Hematopoietic multipotent progenitor cell treated with erythropoietin and hydrocortisone succinate and interleukin-3 and kit ligand, for 17 days (in vitro differentiated cells): ENCODE results near the gene SLC29A2.
"Not testable (repeated sequence)": the region's sequence is repeated elsewhere in the genome, so short reads cannot be mapped to it uniquely, and the experiment has no call there.

Source experiments
- DNase-seq: peaks from one replicate; pipeline ENCODE4 v3.0.0-alpha.2; 2015; ENCODE audit warnings: low spot score

Gene SLC29A2

DNA sequence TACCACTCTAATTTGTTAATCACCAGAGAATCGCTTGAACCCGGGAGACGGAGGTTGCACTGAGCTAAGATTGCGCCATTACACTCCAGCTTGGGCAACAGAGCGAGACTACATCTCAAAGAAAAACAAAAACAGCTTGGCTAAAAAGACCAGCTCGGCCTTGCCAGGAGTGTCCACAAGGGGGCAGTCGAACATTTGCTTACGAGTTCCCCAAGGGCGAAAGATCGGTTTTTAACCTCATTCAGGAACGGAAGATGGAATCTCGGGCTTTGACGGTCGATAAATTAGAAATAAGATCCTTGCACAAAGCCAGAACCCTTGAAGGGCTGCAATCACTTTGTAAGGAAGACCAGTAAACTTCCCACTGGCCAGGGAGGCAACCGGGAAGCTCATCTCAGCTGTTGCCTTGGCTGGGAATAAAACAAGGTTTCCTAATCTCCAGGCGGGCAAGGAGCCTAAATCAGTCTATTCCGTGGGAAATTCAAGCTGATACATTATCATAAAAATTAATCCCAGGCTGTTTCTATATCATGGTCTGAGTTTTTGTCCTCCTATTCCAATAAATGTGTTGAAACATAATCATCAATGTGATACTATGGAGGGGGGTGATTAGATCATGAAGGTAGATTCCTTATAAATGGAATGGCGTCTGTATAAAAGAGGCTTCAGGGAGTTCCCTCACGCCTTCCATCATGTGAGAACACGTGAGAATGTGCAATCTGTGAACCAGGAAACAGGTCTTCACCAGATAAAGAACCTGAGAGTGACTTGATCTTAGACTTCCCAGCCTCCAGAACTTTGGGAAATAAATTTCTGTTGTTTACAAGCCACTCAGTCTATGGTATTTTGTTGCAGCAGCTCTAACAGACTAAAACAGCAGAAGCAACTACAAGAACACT lies 14.9 kb upstream of the SLC29A2 start:
- DNase-seq, result peak; percentile 88

DNA sequence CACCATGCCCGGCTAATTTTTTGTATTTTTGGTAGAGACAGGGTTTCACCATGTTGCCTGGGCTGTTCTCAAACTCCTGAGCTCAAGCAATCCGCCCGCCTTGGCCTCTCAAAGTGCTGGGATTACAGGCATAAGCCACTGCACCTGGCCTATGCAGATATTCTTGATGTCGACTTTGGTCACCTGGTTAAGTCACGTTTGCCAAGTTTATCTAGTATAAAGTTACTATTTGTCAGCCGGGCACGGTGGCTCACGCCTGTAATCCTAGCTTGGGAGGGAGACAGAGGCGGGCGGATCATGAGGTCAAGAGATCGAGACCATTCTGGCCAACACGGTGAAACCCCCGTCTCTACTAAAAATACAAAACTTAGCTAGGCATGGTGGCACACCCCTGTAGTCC lies 12.8 kb upstream of the SLC29A2 start:
- DNase-seq, result not testable (repeated sequence)

DNA sequence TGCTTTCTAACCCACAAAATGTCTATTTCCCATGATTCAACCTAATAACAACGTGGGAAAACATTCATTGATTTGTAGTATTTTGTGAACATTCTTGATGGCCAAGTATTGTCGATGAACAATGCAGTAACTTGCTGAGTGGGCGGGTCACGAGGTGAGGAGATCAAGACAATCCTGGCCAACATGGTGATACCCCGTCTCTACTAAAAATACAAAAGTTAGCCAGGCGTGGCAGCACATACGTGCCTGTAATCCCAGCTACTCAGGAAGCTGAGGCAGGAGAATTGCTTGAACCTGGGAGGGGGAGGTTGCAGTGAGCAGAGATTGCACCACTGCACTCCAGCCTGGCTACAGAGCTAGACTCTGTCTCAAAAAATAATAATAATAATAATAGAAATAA lies 8.7 kb upstream of the SLC29A2 start:
- not testable (repeated sequence) for DNase-seq

DNA sequence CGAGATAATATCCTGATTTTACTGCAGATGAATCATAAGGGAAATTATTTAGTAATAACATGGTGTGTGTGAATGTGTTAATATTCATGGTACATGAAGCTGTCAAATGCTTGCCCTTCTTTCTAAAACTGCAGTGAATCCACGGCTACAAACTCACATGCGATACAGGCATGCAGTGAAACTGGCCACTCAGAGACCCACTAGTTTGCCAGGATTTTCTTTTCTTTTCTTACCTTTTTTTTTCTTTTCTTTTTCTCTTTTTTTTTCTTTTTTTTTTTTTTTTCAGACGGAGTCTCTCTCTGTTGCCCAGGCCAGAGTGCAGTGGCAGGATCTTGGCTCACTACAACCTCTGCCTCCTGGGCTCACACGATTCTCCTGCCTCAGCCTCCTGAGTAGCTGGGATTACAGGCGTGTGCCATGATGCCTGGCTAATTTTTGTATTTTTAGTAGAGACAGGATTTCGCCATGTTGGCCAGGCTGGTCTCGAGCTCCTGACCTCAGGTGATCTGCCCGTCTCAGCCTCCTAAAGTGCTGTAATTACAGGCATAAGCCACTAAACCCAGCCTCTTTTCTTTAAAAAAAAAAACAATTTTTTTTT lies 2.2 kb upstream of the SLC29A2 start:
- not testable (repeated sequence) for DNase-seq

DNA sequence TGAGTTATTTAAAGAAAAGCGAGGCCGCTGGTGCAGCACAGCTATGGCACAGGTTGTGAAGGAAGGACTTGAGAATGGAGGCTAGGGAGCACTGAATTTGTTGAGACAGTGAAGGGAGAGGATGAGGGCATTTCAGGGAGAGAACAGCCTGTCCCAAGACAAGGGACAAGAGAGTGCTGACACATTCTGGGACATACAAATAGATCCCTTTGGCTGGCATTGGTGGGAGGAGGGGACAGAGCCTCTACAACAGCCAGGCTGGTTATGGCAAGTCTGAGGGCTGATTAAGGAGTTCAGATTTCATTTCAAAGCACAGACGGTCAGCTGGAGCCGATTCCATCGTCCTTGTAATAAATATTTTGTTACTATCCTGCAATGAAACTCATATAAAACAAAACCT lies 1.7 kb upstream of the SLC29A2 start:
- DNase-seq, result no peak

DNA sequence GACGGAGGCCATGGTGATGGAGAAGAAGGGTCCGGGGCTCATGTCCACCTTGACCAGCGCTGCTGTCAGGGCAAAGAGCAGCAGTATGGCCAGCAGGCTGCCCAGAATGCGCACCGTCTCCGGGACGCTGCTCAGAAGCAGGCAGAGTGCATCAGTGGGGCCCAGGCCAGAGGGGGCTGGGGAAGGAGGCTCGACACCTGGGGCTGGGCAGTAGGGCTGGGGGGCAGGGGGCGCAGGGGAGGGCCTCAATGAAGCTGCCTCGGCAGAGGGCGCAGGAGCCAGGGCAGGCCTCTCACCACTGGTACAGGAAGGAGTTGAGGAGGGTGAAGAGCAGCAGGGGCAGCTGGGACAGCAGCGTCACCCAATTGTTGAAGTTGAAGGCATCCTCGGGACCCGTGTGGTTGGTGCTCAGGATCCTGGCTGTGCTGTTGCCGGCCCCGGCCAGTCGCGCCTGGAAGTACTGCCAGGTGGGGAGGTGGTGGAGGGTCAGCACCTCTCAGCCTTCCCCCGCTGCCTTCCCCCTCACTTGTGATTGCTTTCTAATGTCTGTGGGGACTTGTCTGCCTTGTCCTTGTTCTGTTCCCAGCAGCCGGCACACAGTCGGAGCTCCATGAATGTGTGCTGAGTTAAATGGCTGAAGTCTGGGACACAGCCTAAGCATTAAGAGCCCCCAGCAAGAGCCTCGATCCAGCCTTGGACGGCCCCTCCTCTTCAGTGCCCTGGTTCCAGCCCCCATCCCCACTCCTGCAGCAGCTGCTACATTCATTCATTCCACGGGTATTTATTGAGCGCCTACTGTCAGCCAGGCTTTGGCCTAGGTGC lies 2.3 kb downstream of the SLC29A2 start:
- no peak for DNase-seq

DNA sequence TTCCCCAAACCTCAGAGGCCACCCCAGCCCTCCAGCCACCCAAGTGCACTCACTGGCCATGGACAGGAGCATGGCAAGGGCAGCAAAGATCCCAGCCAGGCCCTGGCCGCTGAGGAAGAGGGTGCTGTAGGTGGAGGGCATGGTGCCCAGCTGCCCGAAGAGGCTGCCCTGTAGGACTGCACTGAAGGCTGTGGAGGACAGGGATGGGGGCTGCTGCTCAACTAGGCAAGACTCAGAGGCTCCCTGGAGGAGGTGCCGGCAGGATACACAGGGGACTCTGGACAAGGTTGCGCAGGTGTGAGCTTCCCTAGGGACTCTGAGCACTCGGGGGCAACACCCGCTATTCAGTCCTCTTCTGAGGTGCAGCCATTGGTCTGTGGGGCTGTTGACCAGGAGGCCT lies 3.1 kb downstream of the SLC29A2 start:
- DNase-seq, result no peak

DNA sequence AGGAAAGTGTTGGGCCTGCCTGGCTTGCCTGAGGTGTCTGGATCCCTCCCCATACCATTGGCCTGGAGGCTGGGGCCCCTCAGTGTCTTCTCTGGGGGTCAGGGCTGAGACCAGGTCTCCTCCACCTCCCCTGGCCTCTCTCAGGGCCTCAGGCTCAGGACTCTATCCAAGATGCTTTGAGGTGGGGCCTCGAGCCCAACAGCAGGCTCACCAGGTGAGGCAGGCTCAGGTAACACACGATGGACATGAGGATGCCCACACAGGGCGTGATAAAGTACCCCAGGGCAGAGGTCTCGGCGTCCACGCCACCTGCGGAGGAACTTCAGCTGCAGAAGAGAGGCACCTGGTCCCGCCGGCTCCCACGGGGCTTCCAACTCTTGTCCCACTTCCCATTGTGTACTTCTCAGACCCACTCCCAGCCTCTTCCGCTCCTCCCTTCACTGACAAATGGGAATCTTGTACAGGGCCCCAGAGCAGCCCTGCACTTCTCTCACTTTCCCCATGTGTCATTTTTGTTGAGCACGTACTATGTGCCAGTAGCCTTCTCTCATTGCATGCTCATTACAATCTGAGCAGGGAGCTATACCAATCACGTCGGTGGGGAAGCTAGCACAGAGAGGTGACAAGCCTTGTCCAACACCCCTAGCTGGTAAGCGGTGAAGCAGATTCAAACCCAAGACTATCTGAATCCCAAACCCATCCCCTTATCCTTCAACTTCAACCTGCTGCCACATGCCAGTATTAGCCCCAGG lies 3.8 kb downstream of the SLC29A2 start:
- no peak for DNase-seq

DNA sequence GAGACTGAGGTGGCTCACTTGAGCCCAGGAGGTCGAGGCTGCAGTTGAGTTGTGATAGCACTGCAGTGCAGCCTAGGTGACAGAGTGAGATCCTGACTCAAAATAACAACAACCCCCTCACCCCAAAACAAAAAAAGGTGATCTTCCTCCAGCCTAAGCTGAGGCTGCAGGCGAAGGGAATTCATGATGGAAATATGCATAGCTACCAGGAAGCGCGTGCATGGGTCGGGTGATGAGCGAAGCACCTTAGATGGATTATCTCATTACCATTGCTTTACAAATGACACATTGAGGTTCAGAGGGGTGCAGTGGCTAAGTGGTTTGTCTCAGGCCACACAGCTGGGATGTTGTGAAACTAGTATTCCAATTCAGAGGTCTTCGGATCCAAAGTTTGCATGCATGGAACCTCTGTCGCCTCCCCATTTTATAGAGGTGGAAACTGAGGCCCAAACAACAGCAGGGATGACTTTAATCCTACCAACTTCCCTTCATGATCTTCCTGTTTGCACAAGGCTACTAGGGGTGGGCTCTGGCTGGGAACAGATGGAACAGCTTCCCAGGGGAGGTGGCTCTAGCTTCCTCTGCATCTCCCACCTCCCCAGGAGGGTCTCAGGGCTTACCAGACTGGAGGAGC lies 4.6 kb downstream of the SLC29A2 start:
- DNase-seq, result no peak

DNA sequence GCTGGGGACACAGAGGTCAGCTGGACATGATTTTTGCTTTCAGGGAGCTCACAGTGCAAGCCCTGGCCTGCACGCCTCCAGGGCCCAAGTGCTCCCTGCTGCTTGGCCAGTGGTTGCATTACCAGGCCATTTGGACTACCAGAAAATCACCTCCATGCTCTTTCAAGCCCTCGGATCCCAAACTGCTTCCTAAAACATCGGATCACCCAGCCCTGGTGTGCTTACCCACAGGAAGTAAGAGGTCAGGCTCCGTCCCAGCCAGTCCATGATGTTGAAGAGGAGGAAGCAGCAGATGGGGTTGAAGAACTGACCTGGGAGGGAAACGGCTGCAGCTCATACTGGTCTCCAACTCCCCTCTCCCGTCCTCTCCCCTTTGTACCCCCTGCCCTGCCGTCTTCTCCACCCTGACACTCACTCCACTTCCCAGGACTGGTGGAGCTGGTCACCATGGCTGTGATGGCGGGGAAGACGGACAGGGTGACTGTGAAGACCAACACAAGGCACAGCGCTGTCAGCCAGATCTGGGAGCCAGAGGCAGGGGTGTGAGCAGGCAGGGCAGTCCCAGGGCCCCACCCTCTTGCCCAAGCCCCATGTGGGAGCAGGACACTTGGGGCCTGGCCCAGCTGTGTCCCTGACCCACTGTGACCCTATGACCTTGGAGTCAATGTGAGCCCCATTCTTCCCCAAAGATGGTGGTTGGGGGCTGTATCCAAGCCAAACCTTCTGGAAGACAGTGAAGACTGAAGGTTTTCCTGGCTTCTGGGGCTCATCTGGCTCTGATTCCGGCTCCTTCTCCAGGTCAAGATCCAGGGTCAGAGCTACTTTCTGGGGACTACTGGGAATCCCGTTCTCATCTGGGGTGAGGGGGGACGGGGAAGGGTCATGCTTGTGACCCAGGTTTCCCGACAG lies 5.6 kb downstream of the SLC29A2 start:
- no peak for DNase-seq

DNA sequence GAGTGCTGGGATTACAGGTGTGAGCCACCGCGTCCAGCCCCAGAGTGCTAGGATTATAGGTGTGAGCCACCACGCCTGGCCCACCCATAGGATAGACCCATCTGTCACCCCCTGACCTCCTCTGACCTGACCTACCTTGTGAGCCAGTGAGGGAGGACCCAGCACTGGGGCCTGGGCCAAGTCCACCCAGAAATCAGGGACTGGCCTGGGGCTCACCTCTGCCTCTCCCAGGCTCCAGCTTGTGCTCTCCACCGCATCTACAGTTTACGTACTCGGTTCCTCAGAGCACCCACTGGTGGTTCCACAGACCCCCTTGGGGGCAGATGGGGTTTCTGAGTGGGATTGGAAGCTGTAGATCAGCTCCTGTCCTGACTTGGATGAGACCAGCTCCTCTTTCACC lies 6.4 kb downstream of the SLC29A2 start:
- no peak for DNase-seq

DNA sequence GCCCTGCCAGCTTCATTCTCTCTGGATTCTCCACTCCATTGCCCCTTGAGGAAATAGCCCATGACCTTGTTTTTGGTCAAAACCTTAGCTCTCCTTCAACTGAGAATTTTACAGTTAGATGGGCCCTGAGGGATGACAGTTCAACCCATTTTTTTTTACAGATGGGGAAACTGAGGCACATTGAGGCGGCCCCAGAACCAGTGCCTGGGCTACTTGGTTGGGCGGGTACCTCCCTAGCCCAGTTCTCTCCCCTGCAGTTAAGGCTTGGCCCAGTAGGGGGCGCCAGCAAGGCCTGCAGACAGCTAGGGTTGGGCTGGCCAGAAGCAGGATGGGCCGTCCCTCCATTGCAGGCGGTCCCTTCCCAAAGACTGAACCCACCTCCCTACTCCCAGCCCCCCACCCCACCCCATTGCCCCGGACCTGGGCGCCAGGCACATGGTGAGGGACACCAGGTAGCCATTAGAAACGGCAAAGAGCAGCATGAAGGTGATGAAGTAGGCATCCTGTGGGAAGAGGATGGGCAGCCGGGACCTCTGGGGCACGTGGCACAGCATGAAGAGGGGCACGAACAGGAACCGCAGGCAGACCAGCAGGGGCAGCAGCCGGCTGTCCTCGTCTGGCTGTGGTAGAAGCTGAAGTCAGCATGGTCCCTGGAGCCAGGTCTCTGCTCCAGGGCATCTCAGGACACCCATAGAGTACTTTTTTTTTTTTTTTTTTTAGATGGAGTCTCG lies 7.6 kb downstream of the SLC29A2 start:
- peak; percentile 64 for DNase-seq

DNA sequence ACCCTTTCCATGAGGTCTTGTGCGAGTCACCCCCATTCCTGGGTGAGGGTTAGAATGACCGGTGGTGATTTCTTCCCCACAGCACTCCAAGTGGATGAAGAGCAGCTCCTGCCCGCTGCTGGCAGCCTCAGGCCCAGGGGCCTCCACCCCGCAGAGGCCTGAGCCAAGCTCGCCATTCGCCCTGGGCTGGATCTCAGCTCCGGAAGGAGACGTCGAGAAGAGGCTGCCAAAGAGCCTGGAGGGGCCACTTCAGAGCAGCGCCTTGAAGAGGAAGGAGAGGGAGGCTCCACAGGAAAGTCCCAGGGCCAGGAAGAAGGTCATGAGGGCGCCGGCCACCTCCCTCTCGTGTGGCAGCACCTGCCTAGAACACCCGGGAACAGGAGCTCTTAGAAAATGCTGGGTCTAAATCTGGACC lies 8.4 kb downstream of the SLC29A2 start:
- no peak for DNase-seq

DNA sequence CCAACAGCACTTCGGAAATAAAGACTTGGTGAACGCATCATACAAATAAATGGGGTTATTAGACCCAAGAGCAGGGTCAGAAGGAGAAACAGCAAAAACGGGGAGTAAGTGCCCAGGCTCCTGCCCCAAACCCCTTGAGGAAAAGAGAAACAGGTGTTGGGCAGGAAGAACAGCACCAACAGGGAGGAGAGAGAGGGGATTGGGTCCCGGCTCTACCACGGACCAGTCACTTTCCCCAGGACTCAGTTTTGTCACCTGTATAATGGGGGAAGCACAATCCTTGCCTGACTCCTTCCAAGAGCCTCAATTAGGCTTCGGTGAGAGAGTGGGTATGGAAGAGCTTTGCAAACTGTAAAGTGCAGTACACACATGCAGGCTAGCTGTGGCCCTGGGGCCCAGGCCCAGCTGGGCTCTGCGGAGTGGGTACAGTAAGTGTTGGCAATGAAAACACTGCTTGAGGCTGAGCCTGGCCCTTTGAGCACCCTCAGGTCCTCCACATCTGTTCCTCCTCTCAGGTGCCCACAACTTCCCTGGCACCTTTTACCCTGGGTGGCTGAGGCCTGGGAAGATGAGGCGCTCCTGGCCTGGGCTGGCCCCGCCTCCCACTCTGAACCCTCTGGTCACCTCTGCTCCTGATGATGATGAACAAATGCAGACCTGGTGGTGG lies 8.9 kb downstream of the SLC29A2 start:
- no peak for DNase-seq

DNA sequence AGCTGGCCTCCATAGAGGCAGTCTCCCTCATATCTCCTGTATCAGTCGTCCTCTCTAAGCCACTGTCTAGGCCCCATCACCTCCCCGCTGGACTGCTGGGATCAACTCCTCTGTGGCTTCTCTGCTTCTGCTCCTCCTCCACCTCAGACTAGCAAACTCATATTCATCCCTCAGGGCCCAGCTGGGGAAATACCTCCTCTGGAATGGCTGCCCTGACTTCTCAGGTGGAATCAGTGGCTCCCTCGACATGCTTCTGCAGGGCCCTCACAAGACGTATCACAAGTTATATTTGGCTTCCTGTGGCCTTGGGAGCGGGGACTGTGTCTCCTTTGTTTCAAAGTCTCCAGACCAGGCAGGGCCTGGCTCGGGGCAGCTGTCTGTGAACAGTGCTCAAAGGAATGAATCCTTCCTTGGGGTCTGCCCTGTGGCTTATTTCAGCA lies 10.0 kb downstream of the SLC29A2 start:
- no peak for DNase-seq

DNA sequence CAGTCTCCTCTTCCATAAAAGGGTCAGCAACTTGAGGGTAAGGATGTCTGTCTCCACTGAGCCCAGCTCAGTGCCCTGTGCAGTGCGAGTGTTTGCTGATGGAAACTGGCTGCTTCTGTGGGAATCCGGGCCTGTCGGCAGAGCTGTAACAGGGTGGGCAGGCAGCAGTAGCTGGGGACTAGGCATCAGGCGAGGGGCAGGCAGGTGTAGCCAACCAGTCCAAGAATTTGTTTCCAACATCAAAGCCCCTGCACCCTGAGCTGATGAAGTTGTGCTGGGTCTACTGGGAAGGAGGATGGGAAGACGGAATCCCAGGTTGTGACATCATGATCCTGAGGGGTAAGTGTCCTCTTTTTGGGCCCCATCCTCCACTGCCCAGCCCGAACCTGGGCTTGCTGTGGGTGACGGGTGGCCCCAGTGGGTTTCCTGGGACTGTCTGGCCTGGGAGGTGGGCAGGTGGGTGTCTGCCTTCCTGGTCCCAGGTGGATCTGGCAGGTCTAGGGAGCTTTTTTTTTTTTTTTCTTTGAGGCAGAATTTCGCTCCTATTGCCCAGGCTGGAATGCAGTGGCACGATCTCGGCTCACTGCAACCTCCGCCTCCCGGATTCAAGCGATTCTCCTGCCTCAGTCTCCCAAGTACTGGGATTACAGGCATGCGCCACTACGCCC lies 11.0 kb downstream of the SLC29A2 start:
- DNase-seq, result no peak

DNA sequence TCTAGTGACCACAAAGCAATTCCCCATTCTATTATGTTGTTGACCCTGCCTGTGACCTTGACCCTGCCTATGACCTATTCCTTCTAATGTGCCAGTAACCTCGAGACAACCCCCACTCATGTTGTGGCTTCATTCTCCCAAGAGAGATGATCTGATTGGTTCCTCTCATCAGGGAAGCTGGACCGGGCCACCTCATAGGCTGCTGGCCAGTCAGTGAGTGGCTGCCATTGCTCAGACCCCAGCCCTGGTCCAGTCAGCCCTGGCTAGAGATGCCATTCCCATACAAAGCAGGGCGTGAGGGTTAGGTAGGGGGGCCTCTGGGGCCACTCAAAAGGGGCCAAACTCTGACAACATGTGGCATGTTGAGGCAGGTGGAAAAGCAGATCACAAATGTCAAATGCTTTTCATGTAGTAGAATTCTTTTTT lies 11.9 kb downstream of the SLC29A2 start:
- no peak for DNase-seq

DNA sequence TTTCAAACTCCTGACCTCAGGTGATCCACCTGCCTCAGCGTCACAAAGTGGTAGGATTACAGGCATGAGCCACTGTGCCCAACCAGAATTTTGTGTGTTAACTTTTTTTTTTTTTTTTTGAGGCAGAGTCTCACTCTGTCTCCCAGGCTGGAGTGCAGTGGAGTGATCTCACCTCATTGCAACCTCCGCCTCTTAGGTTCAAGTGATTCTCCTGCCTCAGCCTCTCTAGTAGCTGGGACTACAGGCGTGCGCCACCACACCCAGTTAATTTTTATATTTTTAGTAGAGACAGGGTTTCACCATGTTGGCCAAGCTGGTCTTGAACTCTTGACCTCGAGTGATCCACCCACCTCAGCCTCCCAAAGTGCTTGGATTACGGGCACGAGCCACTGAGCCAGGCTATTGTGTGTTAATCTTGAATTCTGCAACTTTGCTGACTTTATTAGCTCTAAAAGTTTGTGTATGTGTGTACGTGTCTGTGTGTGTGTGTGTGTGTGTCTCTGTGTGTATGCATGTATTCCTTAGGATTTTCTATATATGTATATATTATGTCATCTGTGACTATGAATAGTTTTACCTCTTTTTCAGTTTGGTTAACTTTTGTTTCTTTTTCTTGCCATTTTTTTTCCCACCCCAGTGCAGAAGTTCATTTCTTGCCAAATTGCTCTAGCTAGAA lies 20.9 kb downstream of the SLC29A2 start:
- not testable (repeated sequence) for DNase-seq
